Astrocyte of the hippocampus (primary cell): Measurements from ENCODE around the gene GNE.

Experiments
- DNase-seq: peaks from one replicate; pipeline ENCODE4 v3.0.0; 2011; ENCODE audit warnings: low read depth, low spot score

The GNE gene

GRCh38 chr9:36170531-36170930, 87.7 kb downstream of the GNE start:
- no peak for DNase-seq

GRCh38 chr9:36169708-36170107, 88.5 kb downstream of the GNE start:
- no peak for DNase-seq

- DNase-seq, result no peak
These were observed 89.1 kb downstream of the GNE start, which contains the start of gene CCIN for GRCh38 chr9:36169166-36169565. TSS of gene CCIN (plus strand) at chr9:36169388. CDS start at chr9:36169503, 115 bp downstream.

GRCh38 chr9:36166168-36166927, 91.9 kb downstream of the GNE start:
- DNase-seq, result peak; percentile 95

DNA sequence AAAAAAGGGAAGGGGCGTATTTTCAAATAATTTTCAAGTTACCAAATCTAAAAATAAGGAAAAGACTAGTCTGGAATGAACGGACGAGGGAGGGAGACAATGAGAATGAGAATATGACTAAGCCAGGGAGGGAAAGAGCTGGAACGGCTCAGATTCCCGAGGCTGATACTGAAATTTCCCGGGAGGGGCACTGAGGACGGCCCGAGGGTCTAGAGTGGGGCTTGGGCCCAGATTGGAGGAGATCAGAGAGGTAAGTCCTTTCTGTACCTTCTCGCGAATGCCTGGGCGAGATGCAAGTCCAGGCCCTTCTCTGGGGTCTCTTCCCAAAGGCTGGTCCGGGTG, 92.5 kb downstream of the GNE start:
- peak; percentile 47 for DNase-seq

GRCh38 chr9:36164989-36165388, 93.3 kb downstream of the GNE start:
- DNase-seq, result no peak
